Mesenchymal stem cell (in vitro differentiated cells and primary cell): ENCODE measurements around the gene ACOT8.
"Not testable (repeated sequence)": the region's sequence is repeated elsewhere in the genome, so short reads cannot be mapped to it uniquely, and the experiment has no call there.

Source experiments
- DNase-seq: peaks from one replicate; pipeline ENCODE4 v3.0.0-alpha.2; 2013
- H2AFZ ChIP-seq: one replicate; pipeline ENCODE4 v1.6.1; 2013; ENCODE audit warnings: low read depth, mild to moderate bottlenecking, control low read depth, inconsistent platforms, low read length, moderate library complexity
- H2AK5ac ChIP-seq: 2 replicates; pipeline ENCODE4 v1.6.1; 2013; ENCODE audit warnings: low read length, moderate library complexity, mild to moderate bottlenecking, inconsistent platforms; ENCODE audit not compliant: severe bottlenecking
- H2BK120ac ChIP-seq: one replicate; pipeline ENCODE4 v1.6.1; 2013; ENCODE audit warnings: low read depth, mild to moderate bottlenecking, inconsistent platforms, low read length, moderate library complexity
- H2BK12ac ChIP-seq, 2 experiments: one replicate each; pipeline ENCODE4 v1.6.1; 2013; ENCODE audit warnings: inconsistent platforms in 2 of 2, low read length in 2 of 2, mild to moderate bottlenecking in 2 of 2, moderate library complexity in 2 of 2, control low read depth in 1 of 2
- H2BK15ac ChIP-seq: one replicate; pipeline ENCODE4 v1.6.1; 2013; ENCODE audit warnings: mild to moderate bottlenecking, low read depth, inconsistent platforms; ENCODE audit not compliant: poor library complexity, severe bottlenecking
- H2BK5ac ChIP-seq: 2 replicates; pipeline ENCODE4 v1.6.1; 2013; ENCODE audit warnings: low read depth, mild to moderate bottlenecking, low read length, control low read depth, inconsistent platforms; ENCODE audit not compliant: poor library complexity, severe bottlenecking
- H3K14ac ChIP-seq, 2 experiments: one replicate each; pipeline ENCODE4 v1.6.1; 2013; ENCODE audit warnings: inconsistent platforms in 2 of 2, low read length in 2 of 2, control low read depth in 1 of 2, mild to moderate bottlenecking in 1 of 2, moderate library complexity in 1 of 2
- H3K18ac ChIP-seq, 2 experiments: one replicate each; pipeline ENCODE4 v1.6.1; 2013; ENCODE audit warnings: inconsistent platforms in 2 of 2, low read length in 2 of 2, control low read depth in 1 of 2, low read depth in 1 of 2, mild to moderate bottlenecking in 1 of 2
- H3K23ac ChIP-seq, 2 experiments: one replicate each; pipeline ENCODE4 v1.6.1; 2013; ENCODE audit warnings: inconsistent platforms in 2 of 2, low read length in 2 of 2, mild to moderate bottlenecking in 2 of 2, moderate library complexity in 2 of 2, control low read depth in 1 of 2
- H3K27ac ChIP-seq: 2 replicates; pipeline ENCODE4 v1.5.1; 2013; ENCODE audit warnings: mild to moderate bottlenecking, moderate library complexity, low read length, control low read depth, inconsistent platforms; ENCODE audit not compliant: poor library complexity, severe bottlenecking
- H3K27me3 ChIP-seq, 2 experiments: 2 replicates each; pipeline versions ENCODE4 v1.6.1 to v1.7.0; 2013; ENCODE audit warnings: low read length in 2 of 2, mild to moderate bottlenecking in 2 of 2, moderate library complexity in 2 of 2, control low read depth in 1 of 2, inconsistent platforms in 1 of 2; ENCODE audit not compliant: control insufficient read depth in 1 of 2, insufficient read depth in 1 of 2
- H3K36me3 ChIP-seq, 2 experiments: 2 replicates each; pipeline versions ENCODE4 v1.6.1 to v1.7.0; 2013; ENCODE audit warnings: low read length in 2 of 2, control low read depth in 1 of 2, inconsistent platforms in 1 of 2, low read depth in 1 of 2, mild to moderate bottlenecking in 1 of 2; ENCODE audit not compliant: insufficient read depth in 2 of 2, control insufficient read depth in 1 of 2
- H3K4ac ChIP-seq, 2 experiments: one replicate each; pipeline ENCODE4 v1.6.1; 2013; ENCODE audit warnings: inconsistent platforms in 2 of 2, low read length in 2 of 2, mild to moderate bottlenecking in 2 of 2, moderate library complexity in 2 of 2, control low read depth in 1 of 2, low read depth in 1 of 2
- H3K4me1 ChIP-seq: 2 replicates; pipeline ENCODE4 v1.6.1; 2013; ENCODE audit warnings: low read depth, low read length, control low read depth; ENCODE audit not compliant: control insufficient read depth, insufficient read depth
- H3K4me2 ChIP-seq: 2 replicates; pipeline ENCODE4 v1.6.1; 2013; ENCODE audit warnings: low read length, mild to moderate bottlenecking, inconsistent platforms; ENCODE audit not compliant: poor library complexity, severe bottlenecking
- H3K4me3 ChIP-seq, 2 experiments: 2 replicates each; pipeline versions ENCODE4 v1.5.1 to v1.7.0; 2013; ENCODE audit warnings: low read length in 2 of 2, mild to moderate bottlenecking in 2 of 2, control low read depth in 1 of 2, low read depth in 1 of 2; ENCODE audit not compliant: insufficient read depth in 1 of 2
- H3K79me1 ChIP-seq: replicated peaks from 2 replicates; pipeline ENCODE4 v1.6.1; 2013; ENCODE audit warnings: mild to moderate bottlenecking, control low read depth, low read length, inconsistent platforms; ENCODE audit not compliant: poor library complexity, severe bottlenecking
- H3K9ac ChIP-seq: 2 replicates; pipeline ENCODE4 v1.7.0; 2013; ENCODE audit warnings: mild to moderate bottlenecking, low read length, moderate library complexity
- H3K9me3 ChIP-seq: 2 replicates; pipeline ENCODE4 v1.7.0; 2013; ENCODE audit warnings: mild to moderate bottlenecking, low read length; ENCODE audit not compliant: control insufficient read depth
- H4K8ac ChIP-seq: one replicate; pipeline ENCODE4 v1.6.1; 2013; ENCODE audit warnings: inconsistent platforms, mild to moderate bottlenecking, low read length, moderate library complexity
- H4K91ac ChIP-seq: one replicate; pipeline ENCODE4 v1.6.1; 2013; ENCODE audit warnings: mild to moderate bottlenecking, low read length, inconsistent platforms
- WGBS: methylation state at CpG from one replicate; pipeline ENCODE4 v1.1.7; 2013; ENCODE audit warnings: mixed read lengths; 5-methylcytosine and 5-hydroxymethylcytosine counted together

The ACOT8 gene

GRCh38 chr20:45880988-45881788, 24.0 kb upstream of the ACOT8 start, which contains the start of gene ZSWIM1:
ZSWIM1 (plus strand) TSS chr20:45881227; CDS start chr20:45882593, 1,366 bp downstream.
- H2BK15ac ChIP-seq, result peak within 1 kb of the TSS; percentile 12
- H3K18ac ChIP-seq, result peak within 1 kb of the TSS; percentile 55 to 91
- peaks cover 12% of the 10 kb centered on the region for H3K79me1 ChIP-seq
- H3K9ac ChIP-seq, result peak within 1 kb of the TSS; percentile 94
- H2BK5ac ChIP-seq, result no peak within 1 kb of the TSS
- H4K8ac ChIP-seq, result peak within 1 kb of the TSS; percentile 96
- H3K9me3 ChIP-seq, result no peaks in the 10 kb centered on the region
- H3K23ac ChIP-seq, result no peak within 1 kb of the TSS
- peak within 1 kb of the TSS; percentile 89 for H3K4me2 ChIP-seq
- peaks cover 18% of the 10 kb centered on the region for H3K4me1 ChIP-seq
- peak within 1 kb of the TSS; percentile 28 for H3K27ac ChIP-seq
- H3K36me3 ChIP-seq, result peaks cover 35 to 38% of the 10 kb centered on the region in 2 experiments
- H2AK5ac ChIP-seq, result peak within 1 kb of the TSS; percentile 74
- H3K27me3 ChIP-seq, result no peaks in the 10 kb centered on the region
- H3K4me3 ChIP-seq, result peak within 1 kb of the TSS; percentile 80 to 89
- WGBS, result 2% methylated on average over 23 of the region's 23 CpGs
- DNase-seq, result peak; percentile 99
- H4K91ac ChIP-seq, result peak within 1 kb of the TSS; percentile 55
- H3K14ac ChIP-seq, result peak within 1 kb of the TSS in 1 of 2 experiments; percentile 85
- H2BK12ac ChIP-seq, result no peak within 1 kb of the TSS
- H3K4ac ChIP-seq, result peak within 1 kb of the TSS; percentile 59 to 80
- peak within 1 kb of the TSS; percentile 20 for H2BK120ac ChIP-seq
- peak within 1 kb of the TSS; percentile 30 for H2AFZ ChIP-seq

- H3K14ac ChIP-seq, result no peak overlapping the region
- peaks cover 6% of the 10 kb centered on the region for H3K79me1 ChIP-seq
- H3K9me3 ChIP-seq, result no peaks in the 10 kb centered on the region
- no peaks in the 10 kb centered on the region for H3K27me3 ChIP-seq
- no peak overlapping the region for H3K18ac ChIP-seq
- no peak overlapping the region for H2AFZ ChIP-seq
- H2AK5ac ChIP-seq, result no peak overlapping the region
- no peak overlapping the region for H3K27ac ChIP-seq
- H2BK120ac ChIP-seq, result no peak overlapping the region
- no peak overlapping the region for H3K4me3 ChIP-seq
- H2BK12ac ChIP-seq, result no peak overlapping the region
- H3K23ac ChIP-seq, result no peak overlapping the region
- H2BK5ac ChIP-seq, result no peak overlapping the region
- H4K8ac ChIP-seq, result no peak overlapping the region
- H2BK15ac ChIP-seq, result no peak overlapping the region
- H3K9ac ChIP-seq, result peak overlapping the region; percentile 18
- WGBS, result 88% methylated on average over 13 of the region's 13 CpGs
- peaks cover 6% of the 10 kb centered on the region for H3K4me1 ChIP-seq
- no peak overlapping the region for H3K4ac ChIP-seq
- no peak overlapping the region for H4K91ac ChIP-seq
- peaks cover 25 to 27% of the 10 kb centered on the region in 2 experiments for H3K36me3 ChIP-seq
- DNase-seq, result no peak
- no peak overlapping the region for H3K4me2 ChIP-seq
These were observed 21.0 kb upstream of the ACOT8 start for GRCh38 chr20:45878076-45878761.

- Histone ChIP-seq H2AFZ (no peak overlapping the region), H3K9ac (no peak overlapping the region), H4K91ac (no peak overlapping the region), H3K27ac (no peak overlapping the region), H2BK12ac (no peak overlapping the region), H2BK120ac (no peak overlapping the region), H4K8ac (no peak overlapping the region), H3K23ac (no peak overlapping the region), H3K18ac (no peak overlapping the region), H3K14ac (no peak overlapping the region), H3K4me3 (no peak overlapping the region), H3K4ac (no peak overlapping the region), H2AK5ac (no peak overlapping the region), H2BK15ac (no peak overlapping the region), H3K4me1 (no peaks in the 10 kb centered on the region), H2BK5ac (no peak overlapping the region), H3K4me2 (no peak overlapping the region), H3K36me3 (peaks cover 13 to 22% of the 10 kb centered on the region in 2 experiments), H3K79me1 (no peaks in the 10 kb centered on the region), H3K9me3 (no peaks in the 10 kb centered on the region), H3K27me3 (no peaks in the 10 kb centered on the region)
- WGBS, result 95% methylated on average over 4 of the region's 4 CpGs
- DNase-seq, result no peak
These were observed 17.4 kb upstream of the ACOT8 start for GRCh38 chr20:45874576-45874975.

GRCh38 chr20:45874104-45874481, 16.9 kb upstream of the ACOT8 start:
- not testable (repeated sequence) for H2BK5ac ChIP-seq, H3K9ac ChIP-seq, H3K4me2 ChIP-seq, H2BK120ac ChIP-seq, H2BK12ac ChIP-seq, H3K18ac ChIP-seq, DNase-seq, H3K79me1 ChIP-seq, H2AK5ac ChIP-seq, H2AFZ ChIP-seq, H3K23ac ChIP-seq, H4K91ac ChIP-seq, H3K4ac ChIP-seq, H2BK15ac ChIP-seq, H3K27ac ChIP-seq, H3K9me3 ChIP-seq, H4K8ac ChIP-seq, H3K27me3 ChIP-seq, H3K14ac ChIP-seq, H3K4me3 ChIP-seq, H3K4me1 ChIP-seq
- H3K36me3 ChIP-seq, result peaks cover 13 to 23% of the 10 kb centered on the region in 2 experiments
- 93% methylated on average over 10 of the region's 10 CpGs for WGBS
